RCC 7860 (cell line): Measurements from ENCODE around the gene ELMO1.

Experiments used
- DNase-seq: peaks from one replicate; pipeline ENCODE4 v3.0.0-alpha.2; 2015; ENCODE audit warnings: low spot score
- FAIRE-seq: peaks from 2 replicates; lab custom pipeline; 2012; peaks lifted over from hg19 to GRCh38; lab: Jason Lieb, UNC

The ELMO1 gene

DNA sequence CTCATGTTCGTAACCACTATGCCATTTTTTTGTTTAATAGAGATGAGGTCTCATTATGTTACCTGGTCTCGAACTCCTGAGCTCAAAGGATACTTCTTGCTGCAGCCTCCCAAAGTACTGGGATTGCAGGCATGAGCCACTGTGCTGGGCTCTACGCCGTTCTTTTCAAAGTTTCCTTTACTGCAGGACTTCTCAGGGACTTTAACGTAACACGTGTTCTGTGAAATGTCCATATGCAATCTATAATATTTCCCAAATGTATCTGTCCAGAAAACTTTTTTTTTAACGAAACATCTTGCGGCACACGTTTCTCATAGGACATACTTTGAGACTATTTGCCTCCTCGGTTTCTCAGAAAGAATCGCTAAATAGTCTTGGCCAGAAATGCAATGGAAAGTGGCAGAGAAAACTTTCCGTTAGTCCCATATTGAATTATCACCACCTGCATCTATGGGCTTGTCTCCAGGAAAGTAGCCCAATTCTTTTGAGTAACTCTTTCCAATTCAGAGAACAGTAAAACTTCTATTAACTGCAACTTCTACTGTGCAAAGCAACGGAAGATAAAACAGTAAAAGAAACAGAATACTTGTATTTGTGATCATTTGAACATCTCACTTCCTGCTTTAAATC lies 96.3 kb downstream of the ELMO1 start:
- no peak for FAIRE-seq
- no peak for DNase-seq

DNA sequence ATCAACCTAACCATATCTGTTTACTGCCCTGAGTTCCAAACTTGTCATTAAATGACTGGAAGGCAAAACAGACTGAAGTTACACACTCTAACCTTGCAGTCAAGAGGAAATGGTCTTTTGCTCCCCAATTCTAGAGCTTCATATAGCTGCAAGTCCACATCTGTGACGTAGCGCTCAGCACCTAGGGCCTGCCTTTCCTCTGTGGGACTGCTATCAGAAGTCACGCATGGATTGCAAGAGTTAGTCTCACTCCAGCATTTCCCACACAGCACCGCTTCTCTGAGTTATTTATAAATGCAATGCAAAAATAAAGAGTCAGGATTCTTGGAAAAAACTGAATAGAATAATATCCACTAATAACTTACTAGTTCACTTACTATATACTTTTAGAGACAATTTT lies 96.9 kb downstream of the ELMO1 start:
- FAIRE-seq (no peak), DNase-seq (no peak)

DNA sequence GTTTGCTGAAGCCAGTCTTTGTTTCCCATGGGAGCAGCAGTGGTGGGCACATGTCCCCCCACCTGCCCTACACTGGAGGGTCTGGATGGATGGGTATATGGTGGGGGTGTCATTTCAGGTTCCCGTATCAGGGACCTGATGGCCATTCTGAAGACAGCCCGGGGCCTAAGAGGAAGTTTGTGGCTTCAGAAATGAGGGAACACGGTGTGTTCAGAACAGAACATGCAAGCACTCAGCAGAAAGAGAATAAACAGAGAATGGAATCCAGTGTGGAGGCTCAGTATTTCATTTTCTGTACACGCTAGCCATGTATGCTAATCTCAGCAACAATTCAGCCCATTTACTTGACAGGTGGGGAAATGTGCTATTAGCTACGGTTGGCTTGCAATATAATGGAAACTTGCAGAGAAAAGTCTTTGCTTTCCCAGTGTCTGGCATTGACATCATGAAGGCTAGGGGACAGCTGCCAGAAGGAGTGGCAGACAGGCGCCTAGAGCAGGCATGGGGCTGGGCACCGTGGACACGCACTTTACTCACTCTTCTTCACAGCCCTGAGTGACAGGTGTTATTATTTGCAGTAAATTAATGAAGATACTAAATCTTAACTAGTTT lies 98.6 kb downstream of the ELMO1 start:
- no peak for FAIRE-seq
- DNase-seq, result no peak

DNA sequence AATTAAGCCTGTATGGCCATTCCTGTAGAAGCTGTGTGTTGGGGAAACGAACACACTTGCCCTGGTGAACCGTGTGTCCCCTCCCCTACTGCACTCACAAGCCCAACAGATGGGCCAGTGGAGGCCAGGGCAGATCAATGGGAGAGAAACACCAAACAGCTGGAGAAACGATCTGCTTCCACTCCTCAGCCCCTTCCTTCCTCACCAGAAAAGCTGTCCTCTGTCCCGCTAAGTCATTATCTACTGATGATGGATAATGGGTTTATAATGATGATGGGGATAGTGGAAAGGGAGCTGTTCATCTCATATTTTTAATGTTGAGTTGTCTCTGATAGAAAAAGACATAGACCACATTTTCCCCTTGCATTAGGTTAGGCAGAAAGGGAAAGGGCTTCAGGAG lies 99.7 kb downstream of the ELMO1 start:
- DNase-seq (no peak), FAIRE-seq (no peak)

DNA sequence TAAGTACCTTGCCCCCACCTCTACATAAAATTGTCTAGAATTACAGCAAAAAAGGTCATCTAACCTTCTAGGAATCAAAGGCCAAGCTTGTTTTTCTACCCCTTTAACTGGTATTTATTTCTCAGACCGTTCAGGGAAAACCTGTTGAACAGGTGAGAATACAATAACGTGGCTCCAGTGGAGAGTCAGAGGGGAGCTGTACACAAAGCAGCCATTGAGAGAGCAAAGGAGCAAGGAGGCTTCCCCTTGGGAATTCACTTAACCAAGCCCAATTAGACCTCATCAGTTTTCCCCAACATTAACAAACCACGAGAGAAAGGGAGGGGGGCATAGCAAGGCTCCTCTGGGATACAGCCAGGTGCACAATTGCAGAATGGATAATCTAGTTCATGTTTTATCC lies 101.9 kb downstream of the ELMO1 start:
- DNase-seq (no peak), FAIRE-seq (no peak)

DNA sequence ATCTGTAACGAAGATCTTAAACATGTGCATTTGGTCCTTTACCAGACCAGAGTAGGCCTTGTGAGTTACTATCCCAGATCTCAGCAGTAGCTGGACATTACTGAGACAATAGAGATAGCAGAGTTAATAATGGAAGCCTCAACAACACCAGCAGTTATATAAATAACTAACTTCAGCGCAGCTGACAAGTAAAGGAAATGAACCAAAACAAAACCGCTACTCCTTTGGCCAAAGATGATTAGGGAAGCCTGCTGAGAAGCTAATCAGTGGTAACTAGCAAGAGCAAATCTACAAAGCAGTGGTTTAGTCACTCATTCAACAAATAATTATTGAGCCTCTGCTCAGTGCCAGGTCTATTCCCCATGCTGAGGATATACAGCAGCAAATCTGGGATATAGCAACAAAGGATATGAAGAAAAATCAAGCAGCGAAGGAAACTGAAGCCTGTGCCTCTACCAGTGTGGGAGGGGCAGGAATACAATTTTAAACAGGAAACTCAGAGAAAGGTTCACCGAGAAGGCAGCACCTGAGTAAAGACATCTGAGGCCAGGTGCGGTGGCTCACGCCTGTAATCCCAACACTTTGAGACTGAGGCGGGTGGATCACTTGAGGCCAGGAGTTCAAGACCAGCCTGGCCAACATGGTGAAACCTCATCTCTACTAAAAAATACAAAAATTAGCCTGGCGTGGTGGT lies 103.6 kb downstream of the ELMO1 start:
- DNase-seq, result no peak
- no peak for FAIRE-seq

DNA sequence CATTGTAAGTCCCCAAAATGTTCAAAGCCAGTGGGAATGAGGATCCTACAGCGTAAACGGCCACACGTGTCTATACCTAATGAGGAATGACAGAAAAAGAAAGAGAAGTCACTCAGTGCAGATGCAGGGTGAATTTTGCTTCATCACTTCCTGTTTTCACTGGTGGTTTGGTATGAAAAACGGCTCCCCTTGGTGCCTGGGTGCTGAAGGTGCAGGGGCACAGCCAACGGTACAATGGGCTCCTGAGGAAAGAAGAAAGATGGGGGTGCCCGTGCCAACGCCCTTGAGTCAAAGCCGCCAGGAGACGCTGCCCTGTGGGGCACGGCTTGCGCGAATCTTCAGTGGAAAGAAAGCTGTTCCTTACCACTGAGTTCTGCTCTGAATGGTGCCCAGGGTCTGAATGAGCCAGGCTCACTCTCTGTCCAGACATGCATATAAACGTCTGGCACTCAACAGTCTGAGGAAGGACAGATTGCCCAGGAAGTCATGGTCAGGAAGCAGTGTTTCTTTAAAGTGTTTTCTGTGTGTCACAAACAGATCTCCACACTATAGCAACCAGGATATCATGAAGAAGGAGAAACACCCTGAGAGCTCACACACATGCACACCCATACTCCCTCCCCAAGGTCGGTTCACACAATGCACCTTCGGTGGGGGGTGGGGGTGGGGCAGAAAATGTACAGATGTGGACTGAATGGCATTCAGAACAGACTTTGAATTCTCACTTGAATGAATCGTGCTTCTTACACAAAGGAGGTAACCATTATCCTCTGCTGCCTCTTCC lies 105.8 kb downstream of the ELMO1 start:
- FAIRE-seq, result no peak
- DNase-seq, result no peak

DNA sequence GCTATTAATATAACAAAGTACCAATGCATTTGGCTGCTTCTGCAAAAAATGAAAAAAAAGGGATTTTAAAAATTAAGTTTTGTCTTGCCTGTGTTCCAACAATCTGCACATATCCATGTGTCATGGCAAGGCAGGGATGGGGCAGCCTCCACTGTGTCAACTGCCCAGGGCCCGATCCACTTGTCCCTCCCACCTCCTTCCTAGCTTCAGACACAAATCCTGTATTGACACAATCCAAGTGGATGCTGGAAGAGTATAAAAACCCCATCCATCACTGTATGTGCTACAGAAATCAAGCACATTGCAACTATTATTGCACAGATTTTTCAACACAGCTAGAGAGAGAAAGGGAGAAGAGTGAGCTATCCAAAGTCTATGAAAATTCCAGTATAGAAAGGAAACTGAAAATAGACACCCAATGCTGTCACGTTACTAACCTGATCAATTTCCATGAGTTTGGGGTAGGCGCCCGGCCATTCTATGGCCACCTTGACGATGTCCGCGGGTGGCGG lies 106.4 kb downstream of the ELMO1 start:
- DNase-seq (no peak), FAIRE-seq (no peak)

DNA sequence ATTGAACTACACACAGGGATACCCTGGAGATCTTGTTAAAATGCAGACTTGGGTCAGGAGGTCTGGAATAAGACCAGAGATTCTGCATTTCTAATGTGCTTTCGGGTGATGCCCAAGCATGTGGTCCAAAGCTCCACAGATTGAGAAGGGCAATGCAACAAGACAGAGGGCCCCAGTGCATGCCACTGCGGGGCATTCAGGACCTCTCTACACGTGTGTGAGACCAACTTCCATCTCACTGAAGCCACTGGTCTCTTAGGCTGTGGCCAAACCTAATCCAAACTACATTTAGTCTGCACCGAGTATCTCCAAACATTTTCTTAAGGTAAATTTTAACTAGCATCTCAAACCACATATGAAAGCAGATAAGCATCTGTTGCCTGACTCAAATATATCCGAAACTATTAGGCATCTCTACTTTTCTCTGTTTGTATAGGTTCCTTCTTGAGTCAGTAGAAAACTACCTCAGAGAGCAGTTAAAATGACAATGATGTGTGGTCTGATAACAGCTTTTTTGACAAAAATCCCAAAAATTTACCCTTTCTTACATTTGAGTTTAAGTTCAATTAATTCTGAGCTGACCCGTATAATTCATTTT lies 107.5 kb downstream of the ELMO1 start:
- DNase-seq, result no peak
- FAIRE-seq, result no peak

DNA sequence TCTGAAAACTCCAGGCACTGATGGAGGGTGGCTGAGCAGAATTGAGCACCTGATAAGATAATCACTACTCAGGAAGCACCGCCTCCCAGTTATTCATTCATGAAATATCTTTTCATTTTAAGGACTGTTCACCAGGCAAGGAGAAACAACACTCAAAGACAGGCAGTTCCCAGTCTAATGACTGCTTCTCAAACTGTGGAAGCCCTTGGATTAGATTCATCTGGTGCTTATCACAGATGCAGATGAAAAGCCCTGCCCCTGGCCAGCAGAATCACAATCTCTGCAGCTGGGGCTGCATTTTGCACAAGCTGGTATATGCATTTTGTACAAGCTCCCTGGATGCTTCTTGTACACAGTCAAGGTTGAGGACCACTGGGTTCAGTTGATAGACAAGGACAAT lies 109.7 kb downstream of the ELMO1 start:
- DNase-seq (no peak), FAIRE-seq (no peak)

DNA sequence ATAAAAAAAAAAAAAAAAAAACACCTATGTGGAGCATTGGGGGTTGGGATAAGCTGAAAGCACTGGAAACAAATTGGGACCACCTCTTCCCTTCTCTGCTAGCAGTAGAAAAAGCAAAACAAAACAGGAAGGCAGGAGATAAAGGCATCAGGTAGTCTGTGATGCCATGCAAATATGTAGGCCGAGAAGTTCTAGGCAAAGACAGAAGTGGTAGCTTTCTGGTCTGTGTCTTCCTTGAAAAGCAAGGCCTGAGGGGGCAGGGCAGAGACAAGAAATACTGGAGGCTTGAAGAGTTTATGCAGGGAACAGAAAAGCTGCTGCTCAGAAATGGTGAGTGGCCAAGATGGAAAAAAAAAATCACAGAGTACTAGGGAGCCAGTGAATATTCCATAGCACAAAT lies 111.1 kb downstream of the ELMO1 start:
- FAIRE-seq (no peak), DNase-seq (no peak)

DNA sequence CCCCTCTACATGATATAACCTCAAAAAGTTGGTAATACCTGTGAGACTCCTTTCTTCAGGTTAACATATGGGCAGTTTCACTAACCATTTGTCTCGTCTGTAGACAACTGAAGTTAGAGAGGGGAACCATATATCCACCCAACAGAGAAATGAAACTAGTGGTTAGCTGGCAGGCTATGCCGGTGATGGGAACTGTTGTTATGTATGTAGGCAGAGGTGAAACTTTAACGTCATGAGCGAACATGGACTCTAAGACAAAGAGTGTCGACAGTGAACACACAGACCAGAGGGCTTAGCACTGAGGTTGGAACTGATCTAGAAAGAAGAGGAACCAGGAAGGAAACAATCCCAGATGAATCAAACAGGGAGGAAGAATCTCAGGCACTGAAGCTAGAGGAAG lies 112.4 kb downstream of the ELMO1 start:
- DNase-seq, result no peak
- FAIRE-seq, result no peak

DNA sequence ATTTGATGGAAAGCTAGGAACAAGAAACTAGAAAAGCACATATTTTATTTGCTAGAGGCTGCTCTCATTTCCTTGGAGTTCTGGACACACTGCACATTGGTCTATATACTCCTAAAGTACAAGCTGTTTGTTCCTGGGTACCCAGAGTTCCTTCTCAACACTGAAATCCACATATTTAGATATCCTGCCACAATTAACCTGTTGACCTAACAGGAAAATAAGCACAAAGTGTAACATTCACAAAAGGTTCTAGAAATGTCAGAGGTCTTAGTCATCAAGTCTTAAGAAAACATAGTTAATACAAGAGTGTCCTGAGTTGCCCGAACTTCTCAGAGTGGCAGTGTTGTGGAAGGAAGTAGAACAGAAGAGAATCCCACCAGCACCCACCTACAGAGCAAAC lies 115.6 kb downstream of the ELMO1 start:
- DNase-seq, result no peak
- FAIRE-seq, result no peak

DNA sequence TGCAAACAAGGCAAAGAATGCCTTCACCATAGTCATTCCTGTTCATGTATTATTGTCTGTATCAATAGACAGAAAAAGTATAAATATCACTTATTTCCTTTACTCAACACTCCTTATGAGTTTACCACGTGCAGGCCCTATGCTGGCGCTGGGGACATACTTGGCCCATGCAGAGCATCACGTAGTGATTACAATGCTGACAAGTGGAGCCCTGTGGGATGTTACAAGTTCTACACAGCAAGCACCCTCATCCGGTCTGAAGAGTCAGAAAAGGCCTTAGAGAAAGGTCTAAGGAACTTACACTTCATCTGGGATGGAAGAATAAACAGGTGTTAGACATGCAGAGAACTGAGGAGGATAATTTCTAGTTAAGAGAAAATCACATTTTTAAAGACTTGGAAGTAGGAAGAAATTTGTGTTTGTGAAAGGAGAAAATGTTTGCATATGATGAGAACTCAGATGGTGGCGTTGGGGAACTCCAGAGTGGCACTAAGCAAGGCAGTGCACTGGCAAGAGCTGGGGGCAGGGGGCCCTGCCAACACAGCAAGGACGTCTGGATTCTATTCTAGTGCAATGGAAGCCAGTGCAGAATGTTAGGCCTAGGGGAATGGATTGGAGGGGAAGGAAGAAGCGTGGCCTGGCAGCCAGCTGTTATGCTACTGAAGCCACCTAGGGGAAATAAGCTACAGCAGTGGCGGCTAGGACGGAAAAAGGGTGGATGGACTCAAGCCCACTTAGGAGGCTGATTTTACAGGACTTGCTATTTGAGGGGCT lies 116.2 kb downstream of the ELMO1 start:
- DNase-seq, result no peak
- FAIRE-seq, result no peak

DNA sequence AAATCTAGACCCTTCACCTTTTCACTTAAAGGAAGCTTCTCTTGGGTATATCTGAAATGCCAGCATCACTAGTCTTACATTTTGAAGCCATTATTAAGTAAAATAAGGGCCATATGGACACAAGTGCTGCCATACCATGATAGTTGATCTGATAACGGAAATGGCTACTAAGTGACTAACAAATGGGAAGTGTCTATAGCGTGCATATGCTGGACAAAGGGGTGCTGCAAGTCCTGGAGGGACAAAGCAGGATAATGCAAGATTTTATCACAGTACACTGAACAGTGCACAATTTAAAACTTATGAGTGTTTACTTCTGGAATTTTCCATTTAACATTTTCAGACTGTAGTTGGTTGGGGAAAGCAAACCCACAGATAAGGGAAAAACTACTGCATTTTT lies 117.9 kb downstream of the ELMO1 start:
- FAIRE-seq, result no peak
- DNase-seq, result no peak

DNA sequence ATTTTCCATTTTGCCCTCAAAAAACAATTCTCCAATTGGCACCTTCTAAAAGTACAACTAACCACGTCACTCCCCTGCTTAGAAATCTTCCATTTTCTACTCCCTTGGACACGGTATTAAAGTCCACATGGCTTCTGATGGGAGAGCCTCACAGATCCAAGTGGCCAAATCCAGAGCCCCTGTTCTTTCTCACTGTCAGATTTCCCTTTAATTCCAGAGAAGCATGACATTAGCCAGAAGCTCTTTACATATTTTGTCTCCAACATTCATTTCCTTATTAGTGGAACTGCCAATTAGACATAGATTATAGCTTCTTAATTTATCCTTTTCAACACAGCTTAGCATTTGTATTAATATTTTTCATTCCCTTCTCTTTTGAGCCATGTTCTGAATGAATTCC lies 118.7 kb downstream of the ELMO1 start:
- no peak for FAIRE-seq
- no peak for DNase-seq

DNA sequence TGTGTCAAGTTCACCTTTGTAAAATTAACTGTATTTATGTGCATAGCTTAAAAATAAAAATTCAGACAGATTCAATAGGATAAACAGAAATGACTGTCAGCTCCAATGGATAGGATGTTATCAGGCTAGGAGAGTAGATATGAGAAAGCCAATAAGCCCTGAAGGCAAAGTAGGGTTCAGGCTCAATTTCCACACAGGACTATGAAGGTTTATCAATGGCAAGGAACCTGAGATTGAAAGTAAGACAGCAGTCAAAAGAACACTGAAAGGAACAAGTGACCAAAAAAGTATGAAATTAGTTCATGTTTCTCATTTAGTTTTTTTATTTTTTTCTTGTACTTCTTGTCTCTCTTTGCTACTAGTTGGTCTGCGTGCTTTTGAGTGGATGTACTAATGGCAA lies 121.4 kb downstream of the ELMO1 start:
- no peak for DNase-seq
- FAIRE-seq, result no peak

DNA sequence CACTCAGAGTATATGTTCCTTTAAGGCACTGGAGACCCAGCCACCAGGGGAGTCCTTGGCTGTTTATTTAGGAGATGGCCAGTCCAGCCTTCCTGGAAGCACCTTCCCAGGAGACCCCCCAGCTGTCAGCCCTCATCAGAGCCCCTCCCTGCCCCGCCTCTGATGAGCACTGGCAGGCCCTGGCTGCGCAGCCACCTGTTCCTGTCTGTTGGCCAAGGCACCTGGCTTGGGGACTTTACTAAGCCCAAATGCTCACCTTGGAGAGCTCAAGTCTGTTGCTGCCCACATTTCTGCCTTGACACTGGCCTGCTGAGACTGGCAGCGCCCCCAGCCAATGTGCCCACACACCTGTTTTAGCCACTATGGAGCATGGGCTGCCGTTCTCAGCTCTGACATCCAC lies 124.7 kb downstream of the ELMO1 start:
- FAIRE-seq (no peak), DNase-seq (no peak)

DNA sequence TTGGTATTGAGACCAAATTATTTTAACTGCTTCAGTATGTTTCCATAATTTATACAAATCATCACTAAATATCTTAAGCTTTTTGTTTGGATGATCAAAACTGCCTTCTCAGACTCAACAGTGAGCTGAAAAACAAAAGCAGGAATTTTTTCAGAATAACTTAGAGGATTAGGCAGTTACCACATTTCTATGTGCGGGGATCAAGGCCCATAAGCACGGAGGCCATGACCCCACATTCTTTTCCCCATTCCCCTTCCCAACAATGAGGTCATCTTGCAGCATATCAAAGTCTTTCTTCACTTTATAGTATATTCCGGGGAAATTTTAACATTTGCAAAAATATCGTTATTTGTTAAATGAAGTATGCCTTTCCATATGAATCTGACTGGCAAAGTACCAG lies 125.8 kb downstream of the ELMO1 start:
- no peak for FAIRE-seq
- no peak for DNase-seq

DNA sequence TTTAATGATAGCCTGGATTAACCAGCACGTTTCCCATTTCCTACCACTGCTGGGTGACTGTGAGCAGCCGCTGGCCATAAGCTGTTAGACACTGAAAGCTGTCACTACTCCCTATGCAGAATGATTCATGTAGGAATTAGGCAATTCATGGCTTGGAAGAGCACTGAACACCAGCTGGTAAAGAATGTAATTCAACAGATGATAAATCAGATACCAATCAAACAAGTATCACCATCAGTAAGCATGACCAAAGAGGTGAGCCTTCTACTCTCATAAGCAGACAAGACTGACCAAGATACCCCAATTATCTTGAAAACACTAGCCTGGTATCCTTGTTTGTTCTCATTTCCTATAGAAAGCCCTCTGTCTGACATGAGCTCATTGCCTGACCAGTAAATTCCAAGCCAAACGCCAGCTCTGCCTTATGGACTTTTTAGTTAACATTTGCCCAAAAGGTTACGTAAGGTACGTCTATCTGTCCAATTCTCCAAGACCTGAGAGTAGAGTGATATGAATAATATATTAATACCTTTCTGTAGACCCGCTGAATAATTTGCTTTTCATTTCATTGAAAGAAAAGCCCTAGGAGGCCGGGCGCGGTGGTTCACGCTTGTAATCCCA lies 127.7 kb downstream of the ELMO1 start:
- FAIRE-seq (no peak), DNase-seq (no peak)
